ENCODE data around the gene FNIP2. TPM values are rescaled to one million over a fixed set of nuclear protein-coding genes. Genes with fewer than 3 reads are reported as not detected.
A peak's percentile ranks its signal among the peaks of the same experiment; 100 is the strongest.

Gene FNIP2
- total RNA-seq, 1 donor from 2014 or later, result 33.7 TPM

DNA sequence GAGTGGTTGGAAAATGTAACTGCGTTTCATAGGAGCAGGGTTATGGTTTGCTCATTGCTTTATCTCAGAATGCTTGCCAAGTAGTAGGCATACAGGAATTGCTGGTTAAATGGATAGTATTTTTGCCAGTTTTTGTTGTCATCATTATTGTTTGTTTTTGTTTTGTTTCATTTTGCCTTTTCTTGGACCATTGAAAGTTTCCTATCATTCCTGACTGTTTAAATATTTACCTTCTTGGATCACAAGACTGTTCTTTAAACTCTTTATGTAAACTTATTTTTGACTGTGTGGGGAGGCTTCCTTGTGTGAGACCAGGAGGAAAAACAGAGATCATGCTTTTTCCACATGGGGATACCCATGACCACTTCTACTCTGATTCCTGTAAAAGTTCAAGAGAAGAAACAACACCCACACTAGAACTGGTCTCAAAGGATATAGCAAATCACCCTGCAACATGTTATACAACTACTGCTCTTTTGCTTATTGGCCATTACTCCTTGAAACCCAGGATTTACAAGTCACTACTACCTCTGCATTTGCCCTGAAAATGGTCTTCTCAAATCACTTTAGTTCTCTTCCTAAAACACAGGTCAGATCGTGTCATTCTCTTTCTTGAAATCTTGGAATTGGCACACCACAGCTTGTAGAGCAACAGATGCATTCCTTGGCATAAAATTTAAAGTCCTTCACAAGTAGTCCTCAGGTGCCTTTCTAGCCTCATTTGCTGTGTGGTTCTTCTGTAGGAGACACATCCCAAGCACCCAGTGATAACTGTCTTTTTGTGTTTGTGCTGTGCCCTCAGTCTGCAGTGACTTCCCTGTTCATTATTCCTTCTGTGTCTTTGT, 51.3 kb downstream of the FNIP2 start:
- no peaks in the 10 kb centered on the region for H3K9me3 Mint-ChIP-seq (ENCODE audit: low read depth)
- H3K36me3 Mint-ChIP-seq (ENCODE audit: low read depth), result no peaks in the 10 kb centered on the region
- no peak overlapping the region for H3K4me3 Mint-ChIP-seq (ENCODE audit: unreplicated experiment)
- H3K27ac Mint-ChIP-seq (ENCODE audit: unreplicated experiment), result peak overlapping the region; percentile 91
- no peak for DNase-seq (ENCODE audit: low spot score)
- TF ChIP-seq, protein P1, sequence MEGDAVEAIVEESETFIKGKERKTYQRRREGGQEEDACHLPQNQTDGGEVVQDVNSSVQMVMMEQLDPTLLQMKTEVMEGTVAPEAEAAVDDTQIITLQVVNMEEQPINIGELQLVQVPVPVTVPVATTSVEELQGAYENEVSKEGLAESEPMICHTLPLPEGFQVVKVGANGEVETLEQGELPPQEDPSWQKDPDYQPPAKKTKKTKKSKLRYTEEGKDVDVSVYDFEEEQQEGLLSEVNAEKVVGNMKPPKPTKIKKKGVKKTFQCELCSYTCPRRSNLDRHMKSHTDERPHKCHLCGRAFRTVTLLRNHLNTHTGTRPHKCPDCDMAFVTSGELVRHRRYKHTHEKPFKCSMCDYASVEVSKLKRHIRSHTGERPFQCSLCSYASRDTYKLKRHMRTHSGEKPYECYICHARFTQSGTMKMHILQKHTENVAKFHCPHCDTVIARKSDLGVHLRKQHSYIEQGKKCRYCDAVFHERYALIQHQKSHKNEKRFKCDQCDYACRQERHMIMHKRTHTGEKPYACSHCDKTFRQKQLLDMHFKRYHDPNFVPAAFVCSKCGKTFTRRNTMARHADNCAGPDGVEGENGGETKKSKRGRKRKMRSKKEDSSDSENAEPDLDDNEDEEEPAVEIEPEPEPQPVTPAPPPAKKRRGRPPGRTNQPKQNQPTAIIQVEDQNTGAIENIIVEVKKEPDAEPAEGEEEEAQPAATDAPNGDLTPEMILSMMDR (IDR thresholded peaks at IDR 0.05), result no peak
- peaks cover 70% of the 10 kb centered on the region for H3K4me1 Mint-ChIP-seq (ENCODE audit: low read depth)
- H3K27me3 Mint-ChIP-seq (ENCODE audit: low read depth), result no peaks in the 10 kb centered on the region

DNA sequence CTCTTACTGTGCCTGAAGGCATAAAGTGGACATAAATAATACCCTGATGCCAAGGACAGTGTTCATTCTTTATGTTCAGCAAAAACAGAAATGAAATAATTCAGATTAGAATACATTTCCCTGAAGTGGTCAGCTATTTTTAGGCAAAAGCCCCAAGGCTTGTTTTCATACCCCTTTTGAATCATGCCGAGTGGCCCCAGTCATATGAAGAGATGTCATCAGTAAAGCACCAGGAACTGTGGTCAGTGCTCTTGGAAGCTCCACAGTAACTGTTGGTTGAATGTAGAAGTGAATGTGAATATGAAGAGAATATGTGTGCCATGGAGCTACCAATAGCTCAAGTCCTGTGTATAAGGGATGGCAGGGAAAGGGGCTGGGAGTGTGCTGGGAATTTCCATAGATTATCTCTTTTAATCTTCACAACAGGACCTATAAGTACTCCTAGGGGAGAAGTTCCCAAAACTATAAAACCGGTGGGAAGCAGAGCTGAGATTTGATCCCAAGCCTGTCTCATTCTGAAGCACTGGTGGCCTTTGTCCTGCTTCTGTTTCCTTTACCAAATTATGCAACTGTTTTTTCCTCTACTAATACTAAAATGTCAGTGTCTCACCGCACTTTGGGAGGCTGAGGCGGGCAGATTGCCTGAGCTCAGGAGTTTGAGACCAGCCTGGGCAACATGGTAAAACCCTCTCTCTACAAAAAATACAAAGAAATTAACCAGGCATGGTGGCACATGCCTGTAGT, 52.6 kb downstream of the FNIP2 start:
- no peak for DNase-seq (ENCODE audit: low spot score)
- Mint-ChIP-seq H3K4me3 (ENCODE audit: unreplicated experiment) (no peak overlapping the region), H3K36me3 (ENCODE audit: low read depth) (no peaks in the 10 kb centered on the region), H3K4me1 (ENCODE audit: low read depth) (peaks cover 82% of the 10 kb centered on the region), H3K27me3 (ENCODE audit: low read depth) (no peaks in the 10 kb centered on the region), H3K27ac (ENCODE audit: unreplicated experiment) (peak overlapping the region; percentile 91), H3K9me3 (ENCODE audit: low read depth) (no peaks in the 10 kb centered on the region)
- TF ChIP-seq, protein P1 (IDR thresholded peaks at IDR 0.05), result no peak

DNA sequence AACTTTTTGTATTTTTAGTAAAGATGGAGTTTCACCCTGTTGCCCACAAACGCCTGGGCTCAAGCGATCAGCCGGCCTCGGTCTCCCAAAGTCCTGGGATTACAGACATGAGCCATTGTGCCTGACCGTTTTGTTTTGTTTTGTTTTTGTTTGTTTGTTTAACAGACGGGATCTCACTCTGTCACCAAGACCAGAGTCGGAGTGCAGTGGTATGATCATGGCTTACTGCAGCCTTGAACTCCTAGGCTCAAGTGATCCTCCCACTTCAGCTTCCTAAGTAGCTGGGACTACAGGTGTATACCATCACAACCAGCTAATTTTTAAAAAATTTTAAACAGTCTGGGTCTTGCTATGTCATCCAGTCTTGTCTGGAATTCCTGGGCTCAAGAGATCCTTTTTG, 53.5 kb downstream of the FNIP2 start:
- Mint-ChIP-seq H3K9me3 (ENCODE audit: low read depth) (no peaks in the 10 kb centered on the region), H3K4me1 (ENCODE audit: low read depth) (peaks cover 83% of the 10 kb centered on the region), H3K27ac (ENCODE audit: unreplicated experiment) (peak overlapping the region; percentile 34), H3K27me3 (ENCODE audit: low read depth) (no peaks in the 10 kb centered on the region), H3K4me3 (ENCODE audit: unreplicated experiment) (no peak overlapping the region), H3K36me3 (ENCODE audit: low read depth) (no peaks in the 10 kb centered on the region)
- TF ChIP-seq, protein P1 (IDR thresholded peaks at IDR 0.05), result no peak
- DNase-seq (ENCODE audit: low spot score), result no peak

DNA sequence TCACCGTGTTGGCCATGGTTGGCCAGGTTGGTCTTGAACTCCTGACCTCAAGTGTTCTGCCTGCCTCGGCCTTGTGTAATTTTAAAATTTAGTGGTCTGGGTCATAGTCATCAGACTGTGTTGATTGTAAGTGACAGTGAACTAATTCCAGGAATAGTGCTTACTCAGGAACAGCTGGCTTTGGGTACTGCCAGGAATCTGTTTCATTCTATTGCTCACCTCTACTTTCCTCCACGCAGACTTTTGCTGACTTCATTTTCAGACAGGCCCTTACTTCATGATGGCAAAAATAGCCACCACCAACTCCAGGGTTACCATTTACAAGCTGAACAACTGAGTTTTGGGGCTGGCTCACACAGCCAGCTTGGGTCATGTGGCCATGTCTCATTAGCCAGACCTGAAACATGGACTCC, 54.6 kb downstream of the FNIP2 start:
- Mint-ChIP-seq H3K9me3 (ENCODE audit: low read depth) (no peaks in the 10 kb centered on the region), H3K27ac (ENCODE audit: unreplicated experiment) (peak overlapping the region; percentile 83), H3K4me3 (ENCODE audit: unreplicated experiment) (no peak overlapping the region), H3K4me1 (ENCODE audit: low read depth) (peaks cover 73% of the 10 kb centered on the region), H3K36me3 (ENCODE audit: low read depth) (peaks cover 2% of the 10 kb centered on the region), H3K27me3 (ENCODE audit: low read depth) (no peaks in the 10 kb centered on the region)
- DNase-seq (ENCODE audit: low spot score), result no peak
- TF ChIP-seq, protein P1 (IDR thresholded peaks at IDR 0.05), result no peak

DNA sequence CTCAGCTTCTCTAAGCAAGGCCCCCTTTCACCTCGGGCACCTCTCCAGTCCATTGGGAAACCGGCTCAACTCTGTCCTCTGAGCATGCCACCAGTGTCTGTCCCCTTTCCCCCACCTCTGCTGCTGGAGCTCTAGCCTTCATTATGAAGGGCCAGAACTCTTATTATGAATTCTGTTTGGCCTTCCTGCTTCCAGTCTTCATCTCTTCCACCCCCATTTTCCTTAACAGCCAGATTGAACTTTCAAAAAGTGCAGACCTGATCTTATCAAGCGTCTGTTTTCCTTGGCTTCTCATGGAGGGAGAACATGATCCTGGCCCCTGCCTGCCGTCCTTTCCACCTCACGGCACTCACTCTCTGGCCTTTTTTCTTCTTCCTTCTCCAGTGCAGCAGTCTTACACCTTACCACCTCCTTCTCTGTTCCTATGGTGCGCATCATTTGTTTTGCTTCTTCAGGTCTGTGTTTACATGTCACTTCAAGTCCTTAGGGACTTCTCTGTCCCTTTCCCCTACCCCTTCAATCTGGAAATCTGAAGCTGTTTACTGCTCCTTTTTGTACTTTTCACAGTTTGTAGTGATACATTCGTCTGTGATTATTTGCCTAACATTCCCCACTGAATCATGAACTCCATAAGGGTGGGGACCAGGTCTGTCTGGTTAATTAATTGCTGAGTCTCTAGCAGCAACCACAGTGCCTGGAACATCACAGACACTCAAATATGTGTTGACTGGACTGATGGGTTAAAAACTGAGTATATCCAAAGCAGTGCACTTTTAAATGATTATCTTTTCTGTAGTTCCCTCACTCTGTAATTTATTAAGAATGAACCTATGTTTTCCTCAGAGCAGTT, 55.8 kb downstream of the FNIP2 start:
- Mint-ChIP-seq H3K4me3 (ENCODE audit: unreplicated experiment) (no peak overlapping the region), H3K27ac (ENCODE audit: unreplicated experiment) (peak overlapping the region; percentile 82), H3K4me1 (ENCODE audit: low read depth) (peaks cover 66% of the 10 kb centered on the region), H3K27me3 (ENCODE audit: low read depth) (no peaks in the 10 kb centered on the region), H3K9me3 (ENCODE audit: low read depth) (no peaks in the 10 kb centered on the region), H3K36me3 (ENCODE audit: low read depth) (peaks cover 4% of the 10 kb centered on the region)
- TF ChIP-seq, protein P1 (IDR thresholded peaks at IDR 0.05), result no peak
- no peak for DNase-seq (ENCODE audit: low spot score)
